GM08714 (cell line): ENCODE data around the gene EPN2.

Experiments
- H3K4me3 ChIP-seq: fragments of 200-500 bp; sonication (Bioruptor generic); 2 replicates; pipeline ENCODE4 v1.5.1; 2014; ENCODE audit warnings: mild to moderate bottlenecking, low read length, inconsistent platforms
- ZNF274 ChIP-seq: IDR thresholded peaks from 2 replicates; pipeline ENCODE4 v1.6.1; 2012; ENCODE audit warnings: mild to moderate bottlenecking, low read depth, low read length

EPN2 gene

GRCh38 chr17:19330271-19330670 lies 93.1 kb downstream of the EPN2 start:
- no peak for TF ChIP-seq ZNF274
- H3K4me3 ChIP-seq, result no peak overlapping the region

- no peak for TF ChIP-seq ZNF274
- H3K4me3 ChIP-seq, result no peak overlapping the region
These were observed 94.0 kb downstream of the EPN2 start for GRCh38 chr17:19331134-19331533.

GRCh38 chr17:19331543-19332245 lies 94.5 kb downstream of the EPN2 start:
- no peak overlapping the region for H3K4me3 ChIP-seq
- no peak for TF ChIP-seq ZNF274

- no peak for TF ChIP-seq ZNF274
- H3K4me3 ChIP-seq, result no peak overlapping the region
These were observed 95.4 kb downstream of the EPN2 start for GRCh38 chr17:19332371-19333131.

GRCh38 chr17:19333132-19333440 lies 95.9 kb downstream of the EPN2 start:
- H3K4me3 ChIP-seq, result no peak overlapping the region
- TF ChIP-seq ZNF274, result no peak

GRCh38 chr17:19333736-19334290 lies 96.6 kb downstream of the EPN2 start:
- no peak for TF ChIP-seq ZNF274
- H3K4me3 ChIP-seq, result no peak overlapping the region

GRCh38 chr17:19334331-19334730 lies 97.2 kb downstream of the EPN2 start:
- no peak overlapping the region for H3K4me3 ChIP-seq
- TF ChIP-seq ZNF274, result no peak

- H3K4me3 ChIP-seq, result no peak overlapping the region
- TF ChIP-seq ZNF274, result no peak
These were observed 98.9 kb downstream of the EPN2 start for GRCh38 chr17:19335951-19336631.

- TF ChIP-seq ZNF274, result no peak
- no peak overlapping the region for H3K4me3 ChIP-seq
These were observed 100.0 kb downstream of the EPN2 start for GRCh38 chr17:19336938-19337711.

- TF ChIP-seq ZNF274, result no peak
- H3K4me3 ChIP-seq, result no peak overlapping the region
These were observed 100.5 kb downstream of the EPN2 start for GRCh38 chr17:19337712-19338023.

- no peak for TF ChIP-seq ZNF274
- no peak overlapping the region for H3K4me3 ChIP-seq
These were observed 101.1 kb downstream of the EPN2 start for GRCh38 chr17:19338031-19338990.

- H3K4me3 ChIP-seq, result no peak overlapping the region
- TF ChIP-seq ZNF274, result no peak
These were observed 102.2 kb downstream of the EPN2 start for GRCh38 chr17:19339341-19339815.

- no peak overlapping the region for H3K4me3 ChIP-seq
- TF ChIP-seq ZNF274, result no peak
These were observed 104.1 kb downstream of the EPN2 start for GRCh38 chr17:19341211-19341631.
